Measurements from ENCODE around the gene UBTD1. TPM values are rescaled to one million over a fixed set of nuclear protein-coding genes. Genes with fewer than 3 reads are reported as not detected.

The UBTD1 gene
- total RNA-seq, 1 donor from 2014 or later = 0.91 TPM

GRCh38 chr10:97514344-97514743 is 15.6 kb downstream of the UBTD1 start:
- DNase-seq = no peak
- no peaks in the 10 kb centered on the region for H3K4me1 Mint-ChIP-seq
- intact Hi-C loops (cut with micrococcal nuclease) = no loop called here
- ATAC-seq (ENCODE audit: low read depth) = no peak
- CTCF ChIA-PET = interaction anchor here (1.1 kb wide), 1 partner anchor 235 kb away, joined by 3 read pairs; no protein-coding TSS in a partner anchor
- H3K4me3 Mint-ChIP-seq = no peak overlapping the region
- no peaks in the 10 kb centered on the region for H3K9me3 Mint-ChIP-seq
- no peak for TF ChIP-seq CTCF (IDR thresholded peaks at IDR 0.05)
- no peak overlapping the region for H3K27ac Mint-ChIP-seq
- peaks cover 8% of the 10 kb centered on the region for H3K27me3 Mint-ChIP-seq
- no peaks in the 10 kb centered on the region for H3K36me3 Mint-ChIP-seq (ENCODE audit: low read depth)
- POLR2A ChIA-PET = no interaction called here

- H3K27me3 Mint-ChIP-seq = peaks cover 6% of the 10 kb centered on the region
- no peaks in the 10 kb centered on the region for H3K36me3 Mint-ChIP-seq (ENCODE audit: low read depth)
- no peaks in the 10 kb centered on the region for H3K9me3 Mint-ChIP-seq
- H3K4me3 Mint-ChIP-seq = no peak overlapping the region
- no peak for TF ChIP-seq CTCF (IDR thresholded peaks at IDR 0.05)
- intact Hi-C loops (cut with micrococcal nuclease) = no loop called here
- no peak for ATAC-seq (ENCODE audit: low read depth)
- CTCF ChIA-PET = interaction anchor here (1.1 kb wide), 1 partner anchor 237 kb away, joined by 3 read pairs; no protein-coding TSS in a partner anchor
- POLR2A ChIA-PET = no interaction called here
- DNase-seq = no peak
- no peak overlapping the region for H3K27ac Mint-ChIP-seq
- H3K4me1 Mint-ChIP-seq = no peaks in the 10 kb centered on the region
Observed at GRCh38 chr10:97515271-97515978, 16.7 kb downstream of the UBTD1 start.

- no peak overlapping the region for H3K27ac Mint-ChIP-seq
- H3K9me3 Mint-ChIP-seq = no peaks in the 10 kb centered on the region
- H3K4me1 Mint-ChIP-seq = no peaks in the 10 kb centered on the region
- H3K36me3 Mint-ChIP-seq (ENCODE audit: low read depth) = no peaks in the 10 kb centered on the region
- no peak overlapping the region for H3K4me3 Mint-ChIP-seq
- ChIA-PET POLR2A (interaction anchor here (0.6 kb wide), 1 partner anchor 118 kb away, joined by 3 read pairs; no protein-coding TSS in a partner anchor), CTCF (interaction anchor here (0.7 kb wide), 1 partner anchor 52 kb away, joined by 4 read pairs; no protein-coding TSS in a partner anchor)
- TF ChIP-seq CTCF (IDR thresholded peaks at IDR 0.05) = no peak
- ATAC-seq (ENCODE audit: low read depth) (no peak), DNase-seq (no peak)
- peaks cover 10% of the 10 kb centered on the region for H3K27me3 Mint-ChIP-seq
- intact Hi-C loops (cut with micrococcal nuclease) = no loop called here
Observed at GRCh38 chr10:97517096-97517750, 18.5 kb downstream of the UBTD1 start.

- ChIA-PET POLR2A (interaction anchor here (0.6 kb wide), 1 partner anchor 118 kb away, joined by 3 read pairs; no protein-coding TSS in a partner anchor), CTCF (interaction anchor here (0.7 to 0.9 kb wide), 2 partner anchors 53 to 213 kb away, joined by 3 to 4 read pairs; no protein-coding TSS in a partner anchor)
- Mint-ChIP-seq H3K27ac (no peak overlapping the region), H3K4me1 (no peaks in the 10 kb centered on the region), H3K36me3 (ENCODE audit: low read depth) (no peaks in the 10 kb centered on the region), H3K27me3 (peaks cover 11% of the 10 kb centered on the region), H3K4me3 (no peak overlapping the region), H3K9me3 (no peaks in the 10 kb centered on the region)
- DNase-seq (no peak), ATAC-seq (ENCODE audit: low read depth) (no peak)
- no peak for TF ChIP-seq CTCF (IDR thresholded peaks at IDR 0.05)
- intact Hi-C loops (cut with micrococcal nuclease) = no loop called here
Observed at GRCh38 chr10:97517778-97518300, 19.1 kb downstream of the UBTD1 start.

All from activated B cell treated with CpG ODN at 0.5 μM for 24 hours (primary cell).